ENCODE data around the gene CTNND2.

CTNND2 gene

DNA sequence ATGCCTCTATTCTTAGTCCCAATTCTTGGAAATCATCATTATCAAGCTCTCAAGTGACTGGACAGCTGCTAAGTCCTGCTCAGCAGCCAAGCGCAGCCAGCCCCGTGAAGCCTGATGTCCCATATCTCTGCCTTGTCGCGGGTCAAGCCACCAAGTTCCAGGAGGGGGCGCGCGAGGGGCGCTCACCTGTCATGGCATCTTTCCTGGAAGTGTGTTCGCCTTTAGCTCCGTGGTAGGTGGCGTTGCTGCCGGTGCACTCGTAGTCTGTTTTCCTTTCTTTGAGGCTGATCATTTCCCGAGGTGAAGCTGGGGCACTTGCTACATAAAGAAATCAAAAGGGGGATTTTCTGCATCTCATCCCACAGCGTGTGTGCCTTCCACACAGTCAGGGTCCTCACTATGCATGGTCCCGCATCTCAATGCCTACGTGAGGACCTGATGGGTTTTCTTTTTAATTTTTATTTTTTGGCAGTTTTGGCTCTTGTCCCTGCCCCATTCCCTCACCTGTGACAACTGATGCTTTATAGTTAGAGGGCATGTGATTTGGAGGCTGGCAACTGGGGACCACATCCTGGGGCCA, 916.2 kb downstream of the CTNND2 start:
- DNase-seq (ENCODE audit: low read depth in 2 of 2) = peak; percentile 39 to 52

DNA sequence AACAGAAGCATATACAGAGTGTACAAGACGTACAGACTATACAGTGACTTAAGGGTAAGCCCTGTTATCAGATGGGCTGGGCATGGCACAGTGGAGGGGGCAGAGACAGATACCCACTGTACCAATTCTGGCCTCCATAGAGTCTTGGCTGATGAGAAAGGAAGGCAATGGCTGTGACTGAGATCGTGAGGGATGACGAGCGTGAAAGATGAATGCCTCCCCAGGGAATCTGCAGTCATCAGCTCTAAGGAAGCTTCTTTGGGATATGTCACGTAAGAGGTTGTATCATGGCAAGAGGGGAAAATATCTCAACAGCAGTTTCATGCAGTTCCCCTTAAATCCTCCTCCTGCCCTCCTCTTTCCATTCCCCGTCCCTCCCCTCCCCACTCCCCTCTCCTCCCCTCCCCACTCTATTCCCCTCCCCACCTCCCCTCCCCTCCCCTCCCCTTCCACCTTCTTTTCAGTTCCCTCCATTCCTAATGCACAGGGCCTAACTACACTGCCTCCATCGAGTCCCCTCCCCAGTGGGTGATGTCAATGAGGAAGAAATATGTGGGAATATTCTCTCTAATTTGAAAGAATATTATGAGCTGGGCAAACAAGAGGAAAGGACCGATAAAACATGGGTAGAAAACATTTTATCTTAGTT, 916.8 kb downstream of the CTNND2 start:
- no peak for DNase-seq (ENCODE audit: low read depth in 2 of 2)

DNA sequence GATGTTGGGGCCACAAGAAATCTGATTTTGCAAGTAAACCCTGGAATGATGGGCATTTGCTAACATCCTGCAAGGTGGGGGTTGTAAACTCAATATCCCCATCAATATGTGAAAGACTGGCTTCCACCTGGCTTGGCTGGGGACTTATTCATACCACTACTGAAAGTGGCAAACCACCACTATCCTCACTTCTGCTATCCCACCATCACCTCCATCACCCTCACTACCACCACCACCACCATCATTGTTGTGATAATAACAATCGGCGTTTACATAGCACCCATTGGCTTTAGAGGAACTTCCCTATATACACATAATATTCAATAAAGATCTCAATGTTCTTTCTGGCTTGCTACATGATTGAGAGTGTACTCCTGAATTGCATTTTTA, 918.5 kb downstream of the CTNND2 start:
- DNase-seq (ENCODE audit: low read depth in 2 of 2) = no peak

DNA sequence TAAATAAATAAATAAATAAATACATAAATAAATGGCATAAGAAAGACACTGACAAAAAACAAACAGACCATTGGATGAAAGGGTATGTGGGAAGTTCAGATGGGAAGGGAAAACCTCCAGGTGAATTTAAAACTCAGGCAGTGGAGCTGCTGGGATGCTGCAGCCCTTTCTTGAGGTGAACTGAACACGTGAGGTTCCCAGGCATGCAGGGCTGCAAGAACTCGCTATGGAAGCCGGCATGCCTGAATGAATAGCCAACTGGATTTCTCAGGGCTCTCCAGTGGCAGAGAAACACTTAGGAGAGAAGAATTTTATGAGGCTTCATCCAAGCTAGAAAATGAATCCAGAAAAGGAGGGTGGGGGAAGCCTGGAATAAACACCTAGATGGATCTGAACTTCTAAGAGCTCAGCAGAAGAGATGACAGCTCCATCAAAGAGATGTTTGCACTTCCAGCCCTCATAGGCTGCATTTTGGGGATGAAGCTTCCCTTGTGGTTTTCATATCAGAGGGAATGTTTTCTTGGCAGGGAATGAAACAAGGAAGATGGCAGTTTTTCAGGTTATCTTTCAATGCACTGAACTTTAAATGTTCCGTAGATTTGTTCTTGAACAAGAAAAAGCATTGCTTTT, 919.0 kb downstream of the CTNND2 start:
- no peak for DNase-seq (ENCODE audit: low read depth in 2 of 2)

DNA sequence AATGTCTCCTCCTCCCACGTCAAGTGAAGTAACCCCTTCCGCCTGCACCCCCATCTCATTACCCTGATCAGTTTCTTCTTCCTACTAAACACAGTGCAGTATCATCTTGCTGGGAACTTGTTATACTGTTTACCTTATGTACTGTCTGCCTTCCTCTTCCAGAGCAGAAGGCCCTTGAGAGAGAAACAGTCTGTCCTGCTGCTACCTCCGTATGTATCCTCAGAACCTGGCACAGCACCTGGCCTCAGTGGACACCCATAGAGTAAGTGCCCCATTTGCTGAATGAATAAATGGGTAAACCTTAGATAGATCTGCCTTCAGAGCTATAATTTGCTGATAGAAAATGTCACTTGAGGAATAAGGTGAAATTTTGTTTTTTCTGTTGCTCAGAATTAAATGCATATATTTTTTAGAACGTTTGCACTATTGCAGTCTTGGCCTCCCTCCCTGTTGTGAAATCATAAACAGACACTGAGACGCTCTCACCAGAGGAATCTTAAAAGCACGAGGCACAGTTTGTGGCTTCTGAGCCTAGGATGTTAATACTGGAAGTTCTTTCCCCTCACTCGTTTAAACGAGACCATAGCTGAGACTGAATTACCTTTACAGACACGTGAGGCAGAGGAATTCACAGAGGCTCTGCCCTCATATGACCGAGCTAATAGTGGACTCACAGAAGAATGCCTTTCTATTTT, 920.1 kb downstream of the CTNND2 start:
- DNase-seq (ENCODE audit: low read depth in 2 of 2) = no peak

DNA sequence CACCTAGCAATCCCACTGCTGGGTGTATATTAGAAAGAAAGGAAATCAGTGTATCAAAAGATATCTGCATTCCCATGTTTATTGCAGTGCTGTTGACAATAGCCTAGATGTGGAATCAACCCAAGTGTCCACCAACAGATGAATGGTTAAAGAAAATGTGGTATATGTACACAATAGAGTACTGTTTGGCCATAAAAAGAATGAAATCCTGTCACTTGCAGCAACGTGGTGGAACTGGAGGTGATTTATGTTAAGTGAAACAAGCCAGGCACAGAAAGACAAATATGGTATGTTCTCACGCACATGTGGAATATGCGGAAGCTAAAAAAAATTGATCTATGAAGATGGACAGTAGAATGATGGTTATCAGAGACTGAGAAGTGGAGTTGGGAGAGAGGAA, 921.6 kb downstream of the CTNND2 start:
- DNase-seq (ENCODE audit: low read depth in 2 of 2) = no peak

DNA sequence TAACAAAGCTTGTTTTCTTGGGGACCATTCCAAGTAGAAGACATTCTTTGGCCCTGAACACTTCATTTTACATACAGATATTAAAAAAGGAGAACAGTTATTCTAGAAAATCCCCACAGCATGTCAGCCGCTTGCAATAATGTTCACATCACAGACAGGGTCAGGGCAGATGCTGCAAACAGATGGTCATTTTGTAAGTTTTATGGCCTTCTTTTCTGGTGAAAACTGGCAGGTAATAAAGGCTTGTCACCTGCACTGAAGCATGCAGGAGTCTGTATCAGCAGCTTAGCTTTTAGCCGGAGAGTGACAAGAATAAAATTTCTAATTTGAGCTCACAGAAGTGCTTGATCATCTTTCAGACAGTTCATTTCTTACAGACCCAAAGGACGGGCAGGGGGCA, 922.3 kb downstream of the CTNND2 start:
- DNase-seq (ENCODE audit: low read depth in 2 of 2) = no peak

DNA sequence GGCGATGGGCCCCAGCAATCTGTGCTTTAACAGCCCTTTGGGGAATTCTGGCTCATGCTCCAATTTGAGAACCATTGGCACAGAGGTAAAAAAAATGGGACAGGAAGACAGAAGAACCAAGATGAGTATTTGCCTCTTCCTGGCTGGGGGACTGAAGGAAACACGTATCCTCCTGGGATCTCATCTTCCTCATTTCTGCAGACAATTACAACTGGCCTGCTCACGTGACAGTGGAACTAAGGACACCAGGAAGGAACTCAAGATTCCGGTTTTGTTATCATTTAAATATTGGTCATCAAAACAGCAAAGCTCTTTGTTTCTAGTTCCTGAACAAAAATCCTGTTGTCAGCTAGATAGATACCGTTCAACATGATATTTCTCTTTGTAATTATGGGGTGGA, 927.2 kb downstream of the CTNND2 start:
- DNase-seq (ENCODE audit: low read depth in 2 of 2) = no peak

DNA sequence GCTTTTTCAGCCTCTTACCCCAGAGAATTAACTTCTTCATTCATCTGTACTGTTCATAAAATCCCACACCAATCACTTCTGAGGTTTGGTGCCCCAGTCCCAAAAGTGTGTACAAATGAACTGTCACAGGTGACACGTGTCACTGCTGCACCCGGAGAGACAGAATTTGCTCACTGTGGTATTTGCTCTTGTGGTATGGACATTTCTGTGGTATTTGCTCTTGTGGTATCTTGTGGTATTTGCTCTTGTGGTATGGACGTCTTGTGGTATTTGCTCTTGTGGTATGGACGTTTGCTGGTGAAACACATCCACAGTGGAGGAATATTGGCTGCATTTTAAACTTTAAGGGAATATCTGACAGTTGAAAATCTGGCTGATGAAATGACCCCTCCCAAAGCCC, 928.3 kb downstream of the CTNND2 start:
- DNase-seq (ENCODE audit: low read depth in 2 of 2) = no peak

DNA sequence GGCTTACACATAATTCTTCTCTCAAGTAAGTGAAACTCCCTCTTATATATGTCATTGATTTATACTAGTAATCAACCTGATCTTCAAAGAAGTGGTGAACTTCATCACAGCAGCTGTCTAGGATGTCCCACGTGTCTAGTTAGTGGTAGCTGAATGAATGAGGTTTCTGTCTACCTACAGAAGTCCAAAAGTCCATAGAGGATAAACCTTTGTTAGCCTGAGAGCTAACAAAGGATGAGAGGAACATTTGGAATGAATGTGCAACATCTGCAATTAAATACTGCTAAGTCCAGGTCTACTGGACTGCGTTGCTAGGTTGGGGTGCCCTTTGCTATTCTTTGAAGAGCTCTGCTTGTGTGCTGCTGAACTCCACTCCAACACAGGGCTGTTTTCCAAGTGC, 929.4 kb downstream of the CTNND2 start:
- no peak for DNase-seq (ENCODE audit: low read depth in 2 of 2)

DNA sequence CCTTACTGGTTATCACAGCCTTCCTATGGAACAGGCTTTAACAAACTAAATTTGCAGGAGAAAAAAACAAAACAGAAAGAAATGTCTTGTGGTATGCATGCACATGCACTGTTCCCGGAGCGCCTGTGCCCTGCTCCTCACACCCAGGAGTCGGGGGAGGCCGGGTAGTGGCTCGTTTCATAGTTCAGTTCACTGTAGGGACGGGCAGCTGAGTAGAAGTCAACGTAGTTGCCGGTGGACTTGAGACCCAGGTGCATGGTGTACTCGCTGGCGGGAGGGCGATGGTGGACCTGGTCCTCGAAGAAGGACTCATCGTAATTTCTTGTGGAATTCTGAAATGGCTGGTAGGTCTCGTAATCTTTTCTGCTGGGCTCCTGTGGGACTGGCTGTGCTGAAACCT, 930.9 kb downstream of the CTNND2 start:
- no peak for DNase-seq (ENCODE audit: low read depth in 2 of 2)

DNA sequence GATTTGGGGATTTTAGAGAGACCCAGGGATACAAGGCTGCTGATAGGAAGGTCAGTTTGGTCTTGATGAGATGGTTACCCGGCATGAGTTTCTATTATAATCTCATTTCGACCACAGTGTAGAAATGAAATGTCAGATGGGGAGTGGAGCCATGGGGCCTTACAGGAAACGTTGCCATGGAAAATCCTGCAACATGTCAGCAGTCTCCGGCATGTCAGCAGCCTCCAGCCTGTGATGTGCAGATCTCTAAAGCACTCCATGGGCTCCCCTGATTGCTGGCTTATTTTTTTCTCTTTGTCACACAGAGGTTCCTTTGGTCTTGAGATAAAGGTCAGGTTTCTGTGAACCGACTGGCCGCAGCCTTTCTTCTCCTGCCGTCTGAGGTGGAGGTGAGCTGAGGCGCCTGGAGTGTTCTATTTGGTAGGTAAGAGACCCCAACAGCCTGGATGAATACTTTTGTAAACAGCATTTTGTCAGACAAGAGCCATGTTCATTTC, 934.5 kb downstream of the CTNND2 start:
- DNase-seq (ENCODE audit: low read depth in 2 of 2) = no peak

DNA sequence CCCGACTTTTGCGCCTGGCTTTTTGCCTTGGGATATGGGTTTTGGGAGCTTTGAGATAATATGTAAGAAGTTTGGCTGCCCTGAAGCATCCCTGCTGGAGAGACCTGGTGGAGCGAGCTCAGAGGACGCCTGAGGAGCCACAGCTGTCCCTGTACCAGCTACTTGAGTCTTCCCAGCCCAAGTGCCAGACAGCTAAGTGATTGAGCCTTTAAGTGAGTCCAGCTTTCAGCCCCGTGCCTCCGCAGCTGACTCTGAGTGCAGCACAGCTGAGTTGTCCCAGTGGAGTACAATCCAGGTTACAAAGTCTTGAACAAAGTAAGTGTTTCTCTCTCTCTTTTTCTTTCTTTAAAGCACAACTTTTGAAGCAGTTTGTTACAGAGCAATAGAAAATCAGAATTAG, 939.4 kb downstream of the CTNND2 start:
- no peak for DNase-seq (ENCODE audit: low read depth in 2 of 2)

DNA sequence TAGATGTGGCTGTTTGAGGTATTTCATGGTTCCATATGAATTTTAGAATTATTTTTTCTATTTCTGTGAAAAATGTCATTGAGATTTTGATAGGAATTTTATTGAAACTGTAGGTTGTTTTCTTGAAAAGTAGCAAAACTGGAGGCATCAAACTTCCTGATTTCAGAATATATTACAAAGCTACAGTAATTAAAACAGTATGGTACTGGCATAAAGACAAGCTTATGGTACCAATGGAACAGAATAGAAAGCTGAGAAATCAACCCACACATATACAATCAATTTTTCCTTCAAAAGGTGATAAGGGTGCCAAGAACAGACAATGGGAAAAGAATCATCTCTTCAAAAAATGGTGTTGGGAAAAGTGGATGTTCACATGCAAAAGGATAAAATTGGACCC, 945.5 kb downstream of the CTNND2 start:
- DNase-seq (ENCODE audit: low read depth in 2 of 2) = no peak

DNA sequence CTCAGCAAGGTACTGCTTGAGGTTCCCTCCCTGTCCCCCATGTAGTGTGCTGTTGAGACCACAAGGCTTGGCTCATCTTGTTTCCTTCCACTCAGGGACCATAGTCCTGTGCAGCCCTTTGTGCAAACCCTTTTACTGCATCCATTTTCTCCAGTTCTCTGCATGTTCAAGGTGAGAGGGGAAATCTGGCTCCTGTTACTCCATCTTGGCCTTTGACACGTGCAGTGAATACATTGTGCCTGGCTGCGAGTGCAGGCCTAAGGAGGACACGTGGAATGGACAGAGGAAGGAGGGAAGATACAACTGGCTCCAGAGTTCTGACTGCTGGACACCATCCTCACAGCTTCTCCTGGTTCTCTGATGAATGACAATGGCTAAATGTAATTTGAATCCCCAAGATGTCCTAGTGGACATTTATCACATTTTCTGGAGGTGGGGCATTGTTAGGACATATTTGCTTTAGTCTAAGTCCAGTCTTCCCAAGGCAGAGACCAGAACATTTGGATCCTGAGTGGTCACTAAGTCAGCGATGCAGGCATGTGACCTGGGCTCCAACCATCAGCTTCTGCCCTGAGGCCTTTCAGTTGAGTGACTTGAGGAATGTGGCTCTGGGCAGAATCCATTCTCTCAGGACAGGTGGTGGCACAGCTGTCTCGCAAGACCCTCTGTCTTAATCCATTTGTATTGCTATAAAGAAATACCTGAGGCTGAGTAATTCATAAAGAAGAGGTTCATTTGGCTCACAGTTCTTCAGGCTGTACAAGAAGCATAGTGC, 954.2 kb downstream of the CTNND2 start:
- no peak for DNase-seq (ENCODE audit: low read depth in 2 of 2)

DNA sequence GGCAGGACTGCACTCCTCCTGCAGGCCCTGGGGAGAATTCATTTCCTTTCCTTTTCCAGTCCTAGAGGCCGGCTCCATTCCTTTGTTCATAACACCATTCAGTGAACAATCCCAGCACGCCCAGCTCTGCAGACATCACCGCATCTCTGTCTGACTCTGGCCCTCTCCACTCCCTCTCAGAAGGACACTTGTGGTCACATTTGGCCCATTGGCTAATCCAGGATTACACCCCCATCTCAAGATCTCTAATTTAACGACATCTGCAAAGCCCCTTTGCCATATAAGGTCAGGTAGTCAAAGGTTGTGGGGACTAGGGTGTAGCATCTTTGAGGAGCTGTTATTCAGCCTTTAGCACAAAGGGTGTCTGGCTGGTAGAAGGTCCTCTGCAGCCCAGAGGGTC, 958.2 kb downstream of the CTNND2 start:
- no peak for DNase-seq (ENCODE audit: low read depth in 2 of 2)

DNA sequence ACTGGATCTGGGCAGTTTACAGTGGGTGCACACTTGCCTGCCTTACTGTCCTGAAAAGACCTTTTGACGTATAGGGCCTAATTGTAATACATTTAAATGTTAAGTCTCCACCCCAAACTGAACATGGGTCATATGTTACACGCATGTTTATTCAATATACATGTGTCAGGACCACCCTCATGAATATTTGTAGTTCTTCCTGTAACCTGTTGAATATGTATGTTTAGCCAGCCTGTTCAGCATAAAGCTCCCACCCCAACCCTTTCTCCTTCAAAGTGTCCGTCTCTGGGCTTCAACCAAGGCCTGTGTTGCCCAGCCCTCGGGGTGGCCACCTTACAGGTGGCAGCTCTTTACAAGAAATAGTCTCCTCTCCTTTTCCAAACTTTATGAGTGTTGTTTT, 962.3 kb downstream of the CTNND2 start:
- DNase-seq (ENCODE audit: low read depth in 2 of 2) = no peak

DNA sequence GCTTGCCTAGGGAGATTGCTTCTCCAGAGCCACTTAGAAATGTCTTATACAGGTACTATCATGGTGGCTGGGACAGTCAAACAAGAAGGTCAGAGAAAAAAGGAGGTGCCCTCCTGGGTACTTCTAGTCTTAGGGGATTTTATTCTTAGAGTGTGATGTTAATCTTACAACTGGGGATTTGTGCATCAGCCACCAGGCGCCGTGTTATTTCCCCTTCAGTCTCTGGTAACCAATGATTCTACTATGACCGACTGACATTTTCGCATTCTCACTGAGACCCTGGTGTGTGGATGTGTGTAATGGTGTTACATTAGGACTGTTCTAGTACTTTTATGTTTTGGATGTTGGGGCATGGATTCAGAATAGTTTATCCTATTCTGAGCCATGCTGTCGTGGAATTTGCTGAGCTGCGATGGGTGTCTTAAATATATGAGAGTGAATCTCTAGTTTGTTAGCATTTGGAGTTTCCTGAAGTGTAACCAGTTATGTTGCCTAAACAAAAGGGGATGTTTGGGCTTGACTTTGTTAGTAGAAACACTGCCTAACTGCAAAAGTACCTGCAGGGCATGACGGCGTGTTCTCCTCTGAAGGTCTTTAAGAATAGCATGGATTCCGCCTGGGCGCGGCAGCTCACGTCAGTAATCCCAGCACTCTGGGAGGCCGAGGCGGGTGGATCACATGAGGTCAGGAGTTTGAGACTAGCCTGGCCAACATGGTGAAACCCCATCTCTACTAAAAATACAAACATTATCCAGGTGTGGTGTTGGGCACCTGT, 968.0 kb downstream of the CTNND2 start:
- no peak for DNase-seq (ENCODE audit: low read depth in 2 of 2)

DNA sequence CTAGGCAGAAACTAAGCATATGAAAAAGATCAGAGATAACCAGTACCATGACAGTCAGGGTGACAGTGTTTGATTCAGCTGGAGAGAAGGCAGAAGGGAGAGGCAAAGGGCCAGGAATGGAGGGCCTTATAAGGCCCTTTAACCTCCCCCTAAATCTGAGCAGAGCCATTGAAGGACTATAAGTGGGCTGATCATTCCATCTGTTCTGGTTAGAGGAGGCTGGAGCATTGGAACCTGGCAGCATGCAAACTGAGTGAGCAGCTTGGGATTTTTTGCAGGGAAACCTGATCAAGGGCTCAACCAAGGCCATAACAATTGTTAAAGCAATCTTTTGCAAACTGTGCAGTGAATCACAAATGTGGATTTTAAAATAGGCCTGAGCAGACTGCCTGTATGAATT, 968.7 kb downstream of the CTNND2 start:
- no peak for DNase-seq (ENCODE audit: low read depth in 2 of 2)

DNA sequence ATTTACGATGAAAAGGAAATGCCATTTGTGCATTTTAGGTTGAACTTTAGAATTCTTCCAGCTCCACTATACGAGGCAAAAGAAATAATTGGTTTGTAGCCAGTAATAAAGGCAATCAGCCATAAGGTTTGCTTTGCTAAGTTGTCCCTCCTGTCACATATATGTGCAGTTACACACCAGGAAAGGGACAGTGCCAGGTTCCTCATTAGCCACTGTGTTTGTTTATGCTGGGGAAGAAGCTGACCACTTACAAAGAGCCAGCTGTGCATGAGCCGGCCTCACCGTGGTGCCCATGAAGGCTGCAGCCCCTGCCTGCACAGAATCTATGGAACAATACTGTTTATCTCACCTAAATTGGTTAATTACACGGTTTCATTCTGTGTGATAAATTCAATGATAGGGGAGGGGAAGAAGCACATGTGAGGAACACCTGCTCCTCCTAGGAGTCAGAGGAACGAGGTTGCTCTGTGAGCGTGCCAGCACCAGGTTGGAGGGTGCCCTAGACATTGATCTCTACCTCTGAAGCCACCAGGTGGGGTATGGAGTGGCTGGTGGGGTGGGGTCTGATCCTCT, 969.4 kb downstream of the CTNND2 start:
- DNase-seq (ENCODE audit: low read depth in 2 of 2) = no peak

DNA sequence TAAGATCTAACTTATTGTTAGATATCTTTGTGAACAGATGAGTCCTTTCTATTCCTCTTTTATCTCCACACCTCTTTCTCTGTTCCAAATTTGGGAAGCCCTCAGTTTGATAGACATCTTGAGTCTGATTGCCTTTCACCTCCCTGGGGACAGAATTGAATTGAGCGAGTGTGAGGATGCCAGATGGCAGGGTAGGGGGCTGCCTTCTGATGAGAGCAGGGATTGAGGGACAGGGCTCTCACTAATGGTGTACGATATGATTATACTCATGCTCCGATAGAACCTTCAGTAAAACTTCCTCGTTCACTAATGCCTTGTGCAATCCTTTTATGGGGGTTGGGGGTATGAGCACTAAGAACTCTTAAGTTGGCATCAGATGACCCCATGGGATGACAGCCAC, 971.1 kb downstream of the CTNND2 start:
- no peak for DNase-seq (ENCODE audit: low read depth in 2 of 2)

All from stimulated activated CD8-positive, alpha-beta memory T cell treated with anti-CD3 and anti-CD28 coated beads, Interleukin-15, amount 100 ng/mL, for 48 hours (primary cell).